Spinal cord (tissue), 10 donors: ENCODE measurements around the gene CFAP61. TPM values are rescaled to one million over a fixed set of nuclear protein-coding genes. Genes with fewer than 3 reads are reported as not detected.
"Not testable (repeated sequence)": the region's sequence is repeated elsewhere in the genome, so short reads cannot be mapped to it uniquely, and the experiment has no call there.

Source experiments
- DNase-seq, 6 donors: peaks; one replicate each; pipeline versions ENCODE4 v3.0.0 to v3.0.0-alpha.2; 2013 to 2015; ENCODE audit warnings: low spot score in 6 of 6, low read depth in 4 of 6
- H3K27ac ChIP-seq: one replicate; pipeline ENCODE4 v1.5.1; 2013; ENCODE audit warnings: low read depth, low read length, control low read depth
- H3K27me3 ChIP-seq: one replicate; pipeline ENCODE4 v1.6.1; 2013; ENCODE audit warnings: low read length; ENCODE audit not compliant: control insufficient read depth, insufficient read depth
- H3K36me3 ChIP-seq: one replicate; pipeline ENCODE4 v1.6.1; 2013; ENCODE audit warnings: low read length; ENCODE audit not compliant: control insufficient read depth, insufficient read depth
- H3K4me1 ChIP-seq: one replicate; pipeline ENCODE4 v1.6.1; 2013; ENCODE audit warnings: low read length; ENCODE audit not compliant: control insufficient read depth, insufficient read depth
- H3K4me3 ChIP-seq: one replicate; pipeline ENCODE4 v1.5.1; 2013; ENCODE audit warnings: low read depth, low read length, control low read depth
- H3K9me3 ChIP-seq: one replicate; pipeline ENCODE4 v1.6.1; 2013; ENCODE audit warnings: low read length; ENCODE audit not compliant: control insufficient read depth, insufficient read depth
- WGBS: methylation state at CpG from one replicate; pipeline ENCODE4 v1.1.5; 2013; ENCODE audit warnings: missing lambda C conversion rate; ENCODE audit not compliant: insufficient coverage; 5-methylcytosine and 5-hydroxymethylcytosine counted together
- polyA plus RNA-seq, 2 donors: library from polyadenylated mRNA; unstranded; fragments of 120-200 nt; gene quantifications; one replicate each; pipeline ENCODE4 v1.2.1, GENCODE V29; 2013; ENCODE audit not compliant: insufficient read length in 2 of 2
- total RNA-seq, 2 donors: library from RNA; depleted of rRNA in 1 of 2; stranded (reverse); fragments of 120-200 nt in 1 of 2; fragments of >200 nt in 1 of 2; gene quantifications; one replicate each; pipeline versions ENCODE4 v1.2.3 to v1.2.4, GENCODE V29; 2013 to 2014
- donor health status: healthy.

CFAP61 gene
- total and polyA plus RNA-seq, 4 donors, result 4.0 to 9.8 (median 7.6) TPM

DNA sequence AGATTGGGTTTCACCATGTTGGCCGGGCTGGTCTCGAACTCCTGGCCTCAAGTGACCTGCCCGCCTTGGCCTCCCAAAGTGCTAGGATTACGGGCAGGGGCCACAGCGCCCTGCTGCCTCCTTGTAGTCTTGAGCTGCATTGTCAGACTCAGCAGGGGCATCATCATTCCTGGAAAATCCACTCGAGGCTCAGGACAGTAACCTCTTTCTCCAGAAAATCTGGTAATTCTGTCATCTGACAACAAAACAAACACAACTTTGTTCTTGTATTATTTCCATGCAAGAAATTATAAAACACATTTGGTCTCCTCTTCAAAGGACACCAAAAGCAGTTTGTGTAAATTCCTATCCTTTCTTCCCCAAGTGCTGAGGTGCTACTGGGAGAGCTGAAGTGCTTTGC, 178.4 kb downstream of the CFAP61 start:
- no peak overlapping the region for H3K27ac ChIP-seq
- H3K4me3 ChIP-seq, result no peak overlapping the region
- 78% methylated on average over 6 of the region's 6 CpGs for WGBS
- no peaks in the 10 kb centered on the region for H3K27me3 ChIP-seq
- no peak for DNase-seq
- H3K4me1 ChIP-seq, result no peaks in the 10 kb centered on the region
- H3K36me3 ChIP-seq, result no peaks in the 10 kb centered on the region
- H3K9me3 ChIP-seq, result no peaks in the 10 kb centered on the region

- 78% methylated on average over 10 of the region's 11 CpGs for WGBS
- Histone ChIP-seq H3K4me1 (no peaks in the 10 kb centered on the region), H3K36me3 (no peaks in the 10 kb centered on the region), H3K9me3 (no peaks in the 10 kb centered on the region), H3K4me3 (no peak overlapping the region), H3K27ac (no peak overlapping the region), H3K27me3 (no peaks in the 10 kb centered on the region)
- no peak for DNase-seq
These were observed 179.4 kb downstream of the CFAP61 start for GRCh38 chr20:20231528-20232298.

DNA sequence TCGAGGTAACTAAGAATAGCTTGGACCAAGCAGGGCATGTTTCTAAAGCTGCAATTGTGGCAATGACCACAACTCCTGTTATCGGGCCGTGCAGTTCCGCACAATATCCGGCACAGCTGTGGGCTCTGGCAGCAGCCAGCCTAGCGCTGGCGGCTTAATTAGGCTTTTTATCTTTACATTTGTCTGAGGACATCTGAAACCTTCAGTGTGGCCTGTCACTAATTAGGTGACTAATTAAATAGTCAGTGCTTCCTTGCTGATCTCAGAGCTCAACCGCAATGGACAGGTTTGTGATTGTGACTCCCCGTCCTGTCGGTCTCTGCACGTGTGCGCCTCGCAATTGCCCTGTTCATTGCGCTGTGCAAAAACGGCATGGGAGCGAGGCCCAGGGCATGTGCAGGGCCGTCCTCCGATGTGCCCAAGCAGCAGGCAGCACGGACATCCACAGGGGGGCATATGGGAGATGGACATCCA, 180.7 kb downstream of the CFAP61 start:
- H3K27me3 ChIP-seq, result no peaks in the 10 kb centered on the region
- no peak overlapping the region for H3K27ac ChIP-seq
- no peaks in the 10 kb centered on the region for H3K4me1 ChIP-seq
- H3K36me3 ChIP-seq, result no peaks in the 10 kb centered on the region
- no peak overlapping the region for H3K4me3 ChIP-seq
- 67% methylated on average over 19 of the region's 19 CpGs for WGBS
- no peaks in the 10 kb centered on the region for H3K9me3 ChIP-seq
- DNase-seq, result peak in 1 of 6 donors; percentile 56

- no peak overlapping the region for H3K4me3 ChIP-seq
- WGBS, result 79% methylated on average over 3 of the region's 4 CpGs
These were observed 183.3 kb downstream of the CFAP61 start for GRCh38 chr20:20235681-20236080.

GRCh38 chr20:20237093-20237959, 185.0 kb downstream of the CFAP61 start:
- Histone ChIP-seq H3K27ac (no peak overlapping the region), H3K27me3 (no peaks in the 10 kb centered on the region), H3K4me3 (no peak overlapping the region), H3K36me3 (no peaks in the 10 kb centered on the region), H3K4me1 (no peaks in the 10 kb centered on the region), H3K9me3 (no peaks in the 10 kb centered on the region)
- peak in 2 of 6 donors; percentile 36 to 43 for DNase-seq
- WGBS, result 85% methylated on average over 2 of the region's 11 CpGs

More at GRCh38 chr20:20235681-20236080, 183.3 kb downstream of the CFAP61 start:
- Histone ChIP-seq H3K27ac (no peak overlapping the region), H3K27me3 (no peaks in the 10 kb centered on the region), H3K4me1 (no peaks in the 10 kb centered on the region), H3K36me3 (no peaks in the 10 kb centered on the region), H3K9me3 (no peaks in the 10 kb centered on the region)
- no peak for DNase-seq

- no peak overlapping the region for H3K27ac ChIP-seq
- no peaks in the 10 kb centered on the region for H3K27me3 ChIP-seq
- peak in 1 of 6 donors; percentile 58 for DNase-seq
- H3K9me3 ChIP-seq, result peaks cover 2% of the 10 kb centered on the region
- H3K4me3 ChIP-seq, result no peak overlapping the region
- H3K4me1 ChIP-seq, result no peaks in the 10 kb centered on the region
- no peaks in the 10 kb centered on the region for H3K36me3 ChIP-seq
- WGBS, result no CpG with 5 or more reads among the region's 1 CpG
These were observed 189.6 kb downstream of the CFAP61 start for GRCh38 chr20:20241976-20242375.

DNA sequence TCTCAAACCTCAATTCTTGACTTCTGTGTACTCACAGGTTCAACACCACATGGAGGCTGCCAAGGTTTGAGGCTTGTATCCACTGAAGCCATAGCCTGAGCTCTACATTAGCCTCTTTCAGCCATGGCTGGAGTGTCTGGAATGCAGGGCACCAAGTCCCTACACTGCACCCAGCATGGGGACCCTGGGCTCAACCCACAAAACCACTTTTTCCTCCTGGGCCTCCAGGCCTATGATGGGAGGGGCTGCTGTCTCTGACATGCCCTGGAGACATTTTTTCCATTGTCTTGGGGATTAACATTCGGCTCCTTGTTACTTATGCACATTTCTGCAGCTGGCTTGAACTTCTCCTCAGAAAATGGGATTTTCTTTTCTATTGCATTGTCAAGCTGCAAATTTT, 192.1 kb downstream of the CFAP61 start:
- H3K36me3 ChIP-seq, DNase-seq, H3K4me3 ChIP-seq, H3K4me1 ChIP-seq, H3K27ac ChIP-seq, H3K27me3 ChIP-seq, H3K9me3 ChIP-seq: not testable (repeated sequence)
- WGBS, result 100% methylated on average over 1 of the region's 1 CpG

- H3K4me3 ChIP-seq, result no peak overlapping the region
- no peaks in the 10 kb centered on the region for H3K4me1 ChIP-seq
- no peaks in the 10 kb centered on the region for H3K27me3 ChIP-seq
- no peak overlapping the region for H3K27ac ChIP-seq
- WGBS, result 80% methylated on average over 10 of the region's 15 CpGs
- H3K36me3 ChIP-seq, result no peaks in the 10 kb centered on the region
- DNase-seq, result peak in 1 of 6 donors; percentile 25
- peaks cover 2% of the 10 kb centered on the region for H3K9me3 ChIP-seq
These were observed 194.8 kb downstream of the CFAP61 start for GRCh38 chr20:20246996-20247633.

GRCh38 chr20:20248620-20249200, 196.4 kb downstream of the CFAP61 start:
- H3K4me1 ChIP-seq, result no peaks in the 10 kb centered on the region
- no peaks in the 10 kb centered on the region for H3K36me3 ChIP-seq
- no peak overlapping the region for H3K27ac ChIP-seq
- H3K4me3 ChIP-seq, result no peak overlapping the region
- WGBS, result 80% methylated on average over 3 of the region's 6 CpGs
- no peak for DNase-seq
- H3K27me3 ChIP-seq, result no peaks in the 10 kb centered on the region
- peaks cover 2% of the 10 kb centered on the region for H3K9me3 ChIP-seq
